Hepatocyte (in vitro differentiated cells): ENCODE results near the gene ALDH1A2. TPM values are rescaled to one million over a fixed set of nuclear protein-coding genes. Genes with fewer than 3 reads are reported as not detected.

ENCODE experiments used
- DNase-seq: peaks from one replicate; pipeline ENCODE4 v3.0.0-alpha.2; 2016; ENCODE audit warnings: low spot score
- H2AFZ ChIP-seq: fragments of 200-600 bp; sonication (generic); 2 replicates; pipeline ENCODE4 v1.6.0; 2016; ENCODE audit warnings: antibody characterized with exemption, mild to moderate bottlenecking
- H3K27ac ChIP-seq: fragments of 200-600 bp; sonication (generic); 2 replicates; pipeline ENCODE4 v1.5.1; 2016; ENCODE audit warnings: mild to moderate bottlenecking
- H3K27me3 ChIP-seq: fragments of 200-600 bp; sonication (generic); 2 replicates; pipeline ENCODE4 v1.6.1; 2016
- H3K36me3 ChIP-seq: fragments of 200-600 bp; sonication (generic); replicated peaks from 2 replicates; pipeline ENCODE4 v1.5.1; 2016; ENCODE audit warnings: low read depth; ENCODE audit not compliant: insufficient read depth
- H3K4me1 ChIP-seq: fragments of 200-600 bp; sonication (generic); 2 replicates; pipeline ENCODE4 v1.5.1; 2016; ENCODE audit warnings: mild to moderate bottlenecking, moderate library complexity; ENCODE audit not compliant: insufficient read depth
- H3K4me2 ChIP-seq: fragments of 200-600 bp; sonication (generic); 2 replicates; pipeline ENCODE4 v1.6.0; 2016
- H3K4me3 ChIP-seq: fragments of 200-600 bp; sonication (generic); 2 replicates; pipeline ENCODE4 v1.5.1; 2016; ENCODE audit warnings: mild to moderate bottlenecking
- H3K79me2 ChIP-seq: fragments of 200-600 bp; sonication (generic); 2 replicates; pipeline ENCODE4 v1.6.0; 2017; ENCODE audit warnings: mild to moderate bottlenecking
- H3K9me2 ChIP-seq: fragments of 200-600 bp; sonication (generic); replicated peaks from 2 replicates; pipeline ENCODE4 v1.6.0; 2017; ENCODE audit warnings: mild to moderate bottlenecking; ENCODE audit not compliant: insufficient read depth
- H3K9me3 ChIP-seq: fragments of 200-600 bp; sonication (generic); 2 replicates; pipeline ENCODE4 v1.5.1; 2016; ENCODE audit warnings: low read depth, mild to moderate bottlenecking
- H4K20me1 ChIP-seq: fragments of 200-600 bp; sonication (generic); 2 replicates; pipeline ENCODE4 v1.6.0; 2016; ENCODE audit warnings: mild to moderate bottlenecking; ENCODE audit not compliant: insufficient read depth, poor library complexity, severe bottlenecking
- CTCF ChIP-seq: fragments of 200-600 bp; sonication (generic); IDR thresholded peaks from 2 replicates; pipeline ENCODE4 v1.5.1; 2016; ENCODE audit warnings: antibody characterized with exemption, mild to moderate bottlenecking; ENCODE audit not compliant: poor library complexity
- EZH2 ChIP-seq: fragments of 200-600 bp; sonication (generic); IDR thresholded peaks from 2 replicates; pipeline ENCODE4 v1.6.1; 2016; ENCODE audit warnings: antibody characterized with exemption, mild to moderate bottlenecking, borderline replicate concordance
- EZH2phosphoT487 ChIP-seq: fragments of 200-600 bp; sonication (generic); IDR thresholded peaks from one replicate; pipeline ENCODE4 v1.6.1; 2018; ENCODE audit warnings: antibody characterized with exemption, mild to moderate bottlenecking, low read depth, moderate library complexity; ENCODE audit not compliant: unreplicated experiment, severe bottlenecking
- WGBS: methylation state at CpG from one replicate; pipeline ENCODE4 v1.1.6; 2016; ENCODE audit warnings: low lambda C conversion rate; ENCODE audit errors: missing lambda C conversion rate; 5-methylcytosine and 5-hydroxymethylcytosine counted together
- polyA plus RNA-seq: library from polyadenylated mRNA; unstranded; fragments of >200 nt; fragmentation: Nextera tagmentation; extraction: Ambion mirVana; gene quantifications from 2 replicates; pipeline ENCODE4 v1.2.1, GENCODE V29; 2016
- total RNA-seq: library from RNA; depleted of rRNA; stranded (reverse); fragments of >200 nt; gene quantifications from 2 replicates; pipeline ENCODE4 v1.2.3, GENCODE V29; 2014

Gene ALDH1A2
- total and polyA plus RNA-seq, 2 experiments from 2014 or later, result 3.0 to 7.3 TPM

- H3K9me2 ChIP-seq, result no peaks in the 10 kb centered on the region
- H3K9me3 ChIP-seq, result no peaks in the 10 kb centered on the region
- H2AFZ ChIP-seq, result no peak overlapping the region
- no peaks in the 10 kb centered on the region for H4K20me1 ChIP-seq
- no peaks in the 10 kb centered on the region for H3K27me3 ChIP-seq
- no peaks in the 10 kb centered on the region for H3K4me1 ChIP-seq
- DNase-seq, result no peak
- TF ChIP-seq EZH2phosphoT487 (no peak), EZH2 (no peak), CTCF (no peak)
- no peak overlapping the region for H3K4me3 ChIP-seq
- no peaks in the 10 kb centered on the region for H3K36me3 ChIP-seq
- no peak overlapping the region for H3K4me2 ChIP-seq
- no peak overlapping the region for H3K27ac ChIP-seq
- WGBS, result 62% methylated on average over 2 of the region's 2 CpGs
- no peaks in the 10 kb centered on the region for H3K79me2 ChIP-seq
These were observed 145.8 kb downstream of the ALDH1A2 start for GRCh38 chr15:57919754-57920153.

- 93% methylated on average over 8 of the region's 8 CpGs for whole genome bisulfite sequencing
- Histone ChIP-seq H3K27ac (no peak overlapping the region), H3K4me2 (no peak overlapping the region), H3K27me3 (no peaks in the 10 kb centered on the region), H3K9me3 (no peaks in the 10 kb centered on the region), H3K4me1 (no peaks in the 10 kb centered on the region), H4K20me1 (no peaks in the 10 kb centered on the region), H2AFZ (no peak overlapping the region), H3K9me2 (no peaks in the 10 kb centered on the region), H3K4me3 (no peak overlapping the region), H3K79me2 (no peaks in the 10 kb centered on the region), H3K36me3 (no peaks in the 10 kb centered on the region)
- DNase-seq, result no peak
- TF ChIP-seq EZH2 (no peak), CTCF (no peak), EZH2phosphoT487 (no peak)
These were observed 147.5 kb downstream of the ALDH1A2 start for GRCh38 chr15:57917998-57918397.

GRCh38 chr15:57916695-57917094, 148.8 kb downstream of the ALDH1A2 start:
- Histone ChIP-seq H3K4me1 (no peaks in the 10 kb centered on the region), H3K9me3 (no peaks in the 10 kb centered on the region), H3K9me2 (no peaks in the 10 kb centered on the region), H3K79me2 (no peaks in the 10 kb centered on the region), H3K36me3 (no peaks in the 10 kb centered on the region), H3K27ac (no peak overlapping the region), H2AFZ (no peak overlapping the region), H3K4me3 (no peak overlapping the region), H3K27me3 (no peaks in the 10 kb centered on the region), H3K4me2 (no peak overlapping the region), H4K20me1 (no peaks in the 10 kb centered on the region)
- DNase-seq, result no peak
- 79% methylated on average over 7 of the region's 8 CpGs for whole genome bisulfite sequencing
- TF ChIP-seq EZH2phosphoT487, result no peak
- no peak for TF ChIP-seq CTCF
- TF ChIP-seq EZH2, result no peak
